ENCODE measurements around the gene AAK1.
"Not testable (repeated sequence)": the region's sequence is repeated elsewhere in the genome, so short reads cannot be mapped to it uniquely, and the experiment has no call there.

Gene AAK1

DNA sequence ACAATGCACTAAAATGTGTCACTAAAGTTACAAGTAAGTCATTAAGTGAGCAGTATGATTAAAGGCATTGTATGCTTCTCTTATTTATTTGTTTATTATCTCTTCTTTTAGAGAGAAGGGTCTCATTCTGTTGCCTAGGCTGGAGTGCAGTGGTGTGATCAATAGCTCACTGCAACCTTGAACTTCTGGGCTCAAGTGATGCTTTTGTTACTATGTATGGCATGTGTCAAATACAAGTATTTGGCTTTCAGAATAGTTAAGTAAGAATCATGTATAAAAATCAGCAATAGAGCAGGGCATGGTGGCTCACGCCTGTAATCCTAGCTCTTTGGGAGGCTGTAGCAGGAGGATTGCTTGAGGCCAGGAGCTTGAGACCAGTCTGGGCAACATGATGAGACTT is 15.8 kb upstream of the AAK1 start:
- DNase-seq = no peak

DNA sequence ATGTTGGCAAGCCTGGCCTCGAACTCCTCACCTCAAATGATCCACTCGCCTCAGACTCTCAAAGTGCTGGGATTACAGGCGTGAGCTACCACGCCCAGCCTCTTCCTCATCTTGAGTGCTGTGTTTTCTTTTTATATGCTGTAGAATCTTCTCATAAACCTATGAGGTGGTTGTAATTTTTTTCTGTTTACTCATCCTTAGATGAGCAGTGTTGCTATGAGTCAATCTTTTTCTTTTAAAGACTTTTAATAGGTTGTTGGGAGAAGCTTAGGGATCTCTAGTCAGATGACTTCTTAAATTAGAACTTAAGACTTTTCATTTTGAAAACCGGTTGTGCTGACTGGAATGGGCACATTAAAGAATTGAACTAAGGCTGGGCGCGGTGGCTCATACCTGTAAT is 8.7 kb upstream of the AAK1 start:
- DNase-seq = no peak

DNA sequence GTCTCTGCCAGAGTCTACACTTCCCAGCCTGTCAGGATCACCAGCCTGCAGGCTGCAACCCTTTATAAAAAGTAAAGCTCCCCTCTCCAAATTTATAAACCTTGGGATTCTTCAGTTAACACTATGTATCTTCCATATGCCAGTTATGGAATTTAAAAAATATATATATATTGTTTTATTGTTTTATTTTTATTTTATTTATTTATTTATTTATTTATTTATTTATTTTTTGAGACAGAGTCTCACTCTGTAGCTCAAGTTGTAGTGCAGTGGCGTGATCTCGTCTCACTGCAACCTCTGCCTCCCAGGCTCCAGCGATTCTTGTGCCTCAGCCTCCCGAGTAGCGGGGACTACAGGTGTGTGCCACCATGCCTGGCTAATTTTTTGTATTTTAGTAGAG is 3.7 kb upstream of the AAK1 start:
- not testable (repeated sequence) for DNase-seq

DNA sequence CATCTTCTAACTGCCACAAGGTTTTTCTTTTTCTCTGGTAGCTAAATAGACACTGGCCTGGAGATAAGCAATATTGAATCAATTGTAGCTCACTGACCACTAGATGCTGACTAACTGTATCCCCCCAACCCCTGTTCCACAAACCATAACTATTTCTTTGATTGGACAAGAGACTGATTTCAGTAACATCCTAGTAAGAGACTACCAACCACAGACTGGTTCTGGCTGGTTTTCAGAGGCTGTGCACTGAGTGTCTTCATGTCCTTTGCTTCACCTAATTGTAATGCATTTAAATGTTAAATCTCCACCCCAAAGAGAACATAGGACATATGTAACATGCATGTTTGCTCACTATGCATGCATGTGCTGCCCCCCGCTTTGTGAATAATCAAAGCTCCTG is 3.2 kb upstream of the AAK1 start:
- no peak for DNase-seq

DNA sequence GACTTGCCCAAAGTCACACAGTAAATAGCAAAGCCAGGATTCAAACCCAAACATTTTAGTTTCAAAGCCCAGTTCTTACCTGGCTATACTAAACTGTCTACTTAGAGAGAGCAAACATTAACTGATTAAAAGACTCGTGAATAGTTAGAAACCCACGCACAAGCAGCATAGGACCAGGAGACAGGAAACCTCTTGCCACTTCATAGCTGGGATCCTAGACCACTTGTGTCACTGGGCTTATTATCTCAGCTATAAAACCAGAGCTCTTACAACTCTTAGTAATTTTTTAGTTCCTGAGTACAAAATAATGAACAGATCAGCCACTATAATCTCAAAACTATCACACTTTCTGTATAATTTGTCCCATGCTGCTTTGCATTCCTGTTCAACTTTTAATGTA is 2.4 kb upstream of the AAK1 start:
- no peak for DNase-seq

DNA sequence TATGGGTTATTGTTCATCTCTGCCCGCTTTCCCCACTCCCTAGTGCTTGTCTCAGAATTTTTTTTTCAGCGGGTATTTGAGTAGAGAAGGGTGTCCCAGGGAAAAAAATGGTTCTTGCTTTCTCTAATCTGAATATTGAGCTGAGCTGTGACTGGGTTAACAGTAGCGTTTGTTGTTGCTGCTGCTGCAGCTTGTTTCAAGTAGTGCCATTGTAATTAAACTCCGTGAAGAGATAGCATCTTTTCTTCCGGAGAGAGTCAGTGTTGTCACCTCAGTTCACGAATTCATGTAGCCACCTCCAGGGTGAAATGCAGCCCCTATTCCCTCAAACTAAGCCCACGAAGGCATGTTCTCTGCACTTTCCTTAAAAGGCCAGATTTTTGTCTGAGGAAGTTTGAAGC is 1.5 kb upstream of the AAK1 start:
- no peak for DNase-seq

DNA sequence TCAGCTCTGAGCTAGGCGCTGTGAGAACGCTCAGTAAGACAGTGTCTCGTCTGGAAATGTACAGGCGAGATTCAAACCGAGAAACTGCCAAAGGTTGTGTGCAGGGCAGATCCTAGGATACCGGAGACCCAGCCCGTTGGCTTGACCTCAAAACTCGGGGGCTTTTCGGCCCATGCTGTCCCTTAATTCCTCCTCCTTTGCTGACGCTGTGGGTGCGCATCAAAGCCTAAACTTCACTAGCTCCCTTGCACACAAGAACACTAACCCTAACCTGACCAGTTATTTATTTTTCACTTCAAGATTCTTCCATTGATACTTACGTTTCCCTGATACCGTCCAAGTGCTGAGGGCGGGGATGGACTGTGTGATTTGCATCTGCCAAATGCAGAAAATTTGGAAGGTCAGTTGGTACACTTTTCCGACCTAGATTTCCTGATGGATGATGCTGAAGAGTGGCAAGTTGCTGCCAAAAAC is 1.0 kb upstream of the AAK1 start:
- DNase-seq = no peak

DNA sequence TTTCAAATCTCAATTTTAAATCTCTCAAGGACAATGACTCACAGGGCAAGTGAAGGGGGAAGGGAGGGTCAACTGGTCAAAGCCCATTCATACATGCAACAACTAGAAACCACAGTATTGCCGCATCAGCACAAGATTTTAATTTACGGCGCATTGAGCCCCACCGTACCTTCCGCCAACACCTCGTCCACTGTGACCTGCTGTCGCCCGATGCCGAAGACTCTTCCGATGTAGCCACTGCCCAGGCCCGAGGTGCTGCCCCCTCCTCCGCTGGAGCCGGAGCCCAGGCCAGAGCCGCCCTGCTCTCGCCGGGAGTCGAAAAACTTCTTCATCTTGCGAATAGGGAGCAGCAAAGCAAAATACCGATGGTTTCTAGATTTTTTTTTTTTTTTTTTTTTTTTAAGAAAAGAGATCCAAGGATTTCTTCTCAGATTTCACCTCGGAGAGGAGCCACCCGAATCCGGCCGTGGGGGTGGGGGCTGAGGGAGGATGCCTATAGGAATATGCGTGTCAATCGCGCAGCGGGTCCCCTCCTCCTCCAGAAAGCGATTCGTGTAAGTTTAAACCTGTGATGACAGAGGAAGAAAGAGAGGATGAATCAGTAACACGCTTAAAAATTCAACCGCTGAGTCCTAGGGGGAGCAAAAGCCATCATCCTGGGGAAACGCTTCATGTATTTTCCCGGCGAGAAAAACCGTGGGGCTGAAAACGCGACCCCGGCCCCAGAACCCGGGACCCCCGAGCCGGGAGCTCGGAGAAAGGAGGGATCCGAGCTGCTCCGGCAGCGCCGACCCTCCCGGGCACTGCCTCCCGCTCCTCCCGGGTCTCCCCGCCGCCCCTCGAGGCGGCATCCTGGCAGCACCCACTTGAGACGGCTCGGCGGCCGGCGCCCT is 584 bp downstream of the AAK1 start:
- DNase-seq = peak; percentile 8

DNA sequence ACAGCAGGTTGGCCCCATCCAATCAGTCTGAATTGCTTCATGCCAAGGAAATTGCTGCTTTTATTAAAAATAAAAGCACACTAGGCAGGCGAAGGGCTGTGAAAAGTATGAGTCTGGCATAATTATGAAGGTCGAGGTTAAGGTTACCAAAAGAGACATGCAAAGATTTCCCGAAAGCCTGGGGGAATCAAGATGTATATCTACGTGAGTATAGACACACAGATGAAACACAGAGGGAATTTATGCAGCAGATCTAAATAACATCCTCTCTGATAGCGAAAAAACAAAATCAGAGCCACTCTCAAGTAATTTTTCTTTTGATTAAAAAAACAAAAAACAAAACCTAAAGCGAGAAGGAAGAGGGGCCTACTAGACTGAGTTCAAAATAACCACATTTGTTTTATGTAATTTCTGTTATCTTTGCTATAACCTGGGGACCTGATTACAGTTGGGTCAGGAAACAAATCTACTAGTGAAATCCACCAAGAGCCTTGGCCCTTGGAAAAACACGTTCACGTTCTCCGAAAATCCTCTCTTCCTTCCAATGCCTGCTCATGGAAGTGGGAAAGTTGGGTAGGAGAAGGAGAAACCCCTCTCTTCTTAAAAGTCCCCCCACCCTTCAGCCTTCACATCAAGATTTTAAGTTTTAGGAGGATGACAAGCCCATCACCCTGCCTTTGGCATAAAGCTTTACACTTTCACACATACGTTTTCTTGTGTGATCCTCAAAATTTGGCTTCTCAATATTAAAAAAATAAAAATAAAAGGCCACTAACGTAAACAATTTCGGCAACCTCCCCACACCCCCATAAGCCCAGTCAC is 1.4 kb downstream of the AAK1 start:
- DNase-seq = no peak

DNA sequence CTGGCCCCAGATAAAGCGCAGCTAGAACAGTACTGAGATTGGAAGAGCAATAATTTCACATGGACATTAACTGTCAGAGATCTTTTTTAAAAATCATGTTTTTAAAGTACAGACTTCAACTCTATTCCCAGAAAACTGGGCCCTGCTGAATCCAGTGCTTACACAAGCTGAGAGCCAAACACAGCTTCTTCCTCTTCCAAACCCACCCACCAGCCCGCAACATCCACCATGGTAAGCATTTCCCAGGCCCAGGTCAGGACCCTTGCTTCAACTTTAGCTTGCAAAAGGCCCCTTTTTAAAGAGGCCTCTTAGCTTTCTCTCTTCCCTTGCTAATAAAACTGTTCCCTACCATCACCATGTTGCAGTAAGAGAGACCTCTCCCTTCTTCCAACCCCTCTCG is 2.1 kb downstream of the AAK1 start:
- no peak for DNase-seq

DNA sequence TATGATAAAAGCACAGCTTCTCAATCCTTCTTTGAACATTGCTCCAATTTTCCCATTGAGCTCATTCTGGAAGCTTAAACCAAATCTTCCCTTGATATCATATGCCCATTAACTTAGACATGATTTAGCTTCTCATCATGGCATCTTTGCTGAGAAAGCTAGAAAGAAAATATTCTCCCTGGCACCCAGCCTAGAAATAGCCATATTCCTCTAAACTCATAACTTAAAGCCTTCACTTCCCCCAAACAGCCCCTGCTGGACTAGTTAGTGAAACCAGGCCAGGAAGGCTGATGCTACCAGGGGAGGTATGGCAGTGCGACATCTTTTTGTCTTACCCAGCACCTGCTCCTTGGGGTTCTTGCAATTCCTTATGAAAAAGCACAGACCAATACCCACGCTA is 4.3 kb downstream of the AAK1 start:
- no peak for DNase-seq

DNA sequence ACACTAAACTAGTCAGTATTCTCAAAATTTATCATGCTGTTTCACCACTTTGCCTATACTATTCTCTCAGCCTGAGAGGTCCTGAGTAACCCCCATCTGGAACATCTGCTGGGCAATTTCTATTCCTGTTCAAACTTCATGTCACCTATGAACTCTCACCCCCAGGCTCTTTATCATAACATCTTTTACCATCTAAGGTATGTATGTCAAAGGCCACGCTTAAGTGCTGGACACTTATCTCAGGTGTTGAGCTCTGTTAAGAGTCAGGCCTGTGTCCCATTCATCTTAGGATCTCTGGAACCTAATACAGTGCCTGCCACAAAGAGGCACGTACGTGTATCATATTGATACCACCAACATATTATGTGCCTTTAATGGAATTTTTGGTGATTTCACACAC is 4.9 kb downstream of the AAK1 start:
- no peak for DNase-seq

DNA sequence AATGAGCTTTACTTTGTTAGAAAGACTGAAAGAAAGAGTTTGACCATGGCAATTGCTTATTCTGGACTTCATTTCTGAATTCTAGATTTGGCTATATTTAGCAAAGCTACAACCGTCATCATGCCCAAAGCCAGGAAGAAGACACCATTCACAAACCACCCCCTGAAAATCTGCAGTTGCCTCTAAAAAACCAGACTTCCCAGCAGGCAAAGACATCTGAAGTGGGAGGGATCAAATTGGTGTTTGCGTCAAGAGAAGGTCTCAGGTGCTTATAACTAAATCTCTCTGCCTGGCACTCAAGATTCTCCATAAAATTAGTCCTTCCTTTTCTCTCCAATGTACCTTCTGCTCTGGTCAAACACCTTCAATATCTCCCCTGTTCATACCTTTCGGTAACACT is 5.6 kb downstream of the AAK1 start:
- no peak for DNase-seq

DNA sequence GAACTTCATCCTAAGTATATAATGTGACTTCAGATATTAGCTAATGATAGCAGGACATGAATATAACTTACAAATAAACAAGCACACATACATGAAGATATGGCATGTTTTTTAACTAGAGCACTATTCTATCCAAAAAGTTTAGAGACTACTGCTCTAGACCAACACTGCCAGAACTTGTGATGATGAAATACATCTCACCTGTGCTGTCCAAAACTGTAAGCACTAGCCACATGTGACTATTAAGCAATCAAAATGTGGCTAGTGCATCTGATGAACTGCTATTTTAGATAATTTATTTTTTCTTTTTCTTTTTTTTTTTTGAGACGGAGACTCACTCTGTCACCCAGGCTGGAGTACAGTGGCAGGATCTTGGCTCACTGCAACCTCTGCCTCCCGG is 7.1 kb downstream of the AAK1 start:
- no peak for DNase-seq

DNA sequence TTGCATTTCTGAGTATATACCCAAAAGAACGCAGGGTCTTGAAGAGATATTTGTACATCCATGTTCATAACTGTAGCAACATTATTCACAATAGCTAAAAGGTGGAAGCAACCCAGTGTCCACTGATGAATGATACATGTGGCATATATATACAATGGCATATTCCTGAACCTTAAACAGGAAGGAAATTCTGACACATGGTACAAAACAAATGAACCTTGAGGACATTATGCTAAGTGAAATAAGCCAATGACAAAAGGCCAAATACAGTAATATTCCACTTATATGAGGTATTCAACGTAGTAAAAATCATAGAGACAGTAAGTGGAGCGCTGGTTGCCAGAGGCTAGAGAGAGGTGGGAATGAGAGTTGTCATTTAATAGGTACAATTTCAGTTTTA is 8.1 kb downstream of the AAK1 start:
- DNase-seq = no peak

DNA sequence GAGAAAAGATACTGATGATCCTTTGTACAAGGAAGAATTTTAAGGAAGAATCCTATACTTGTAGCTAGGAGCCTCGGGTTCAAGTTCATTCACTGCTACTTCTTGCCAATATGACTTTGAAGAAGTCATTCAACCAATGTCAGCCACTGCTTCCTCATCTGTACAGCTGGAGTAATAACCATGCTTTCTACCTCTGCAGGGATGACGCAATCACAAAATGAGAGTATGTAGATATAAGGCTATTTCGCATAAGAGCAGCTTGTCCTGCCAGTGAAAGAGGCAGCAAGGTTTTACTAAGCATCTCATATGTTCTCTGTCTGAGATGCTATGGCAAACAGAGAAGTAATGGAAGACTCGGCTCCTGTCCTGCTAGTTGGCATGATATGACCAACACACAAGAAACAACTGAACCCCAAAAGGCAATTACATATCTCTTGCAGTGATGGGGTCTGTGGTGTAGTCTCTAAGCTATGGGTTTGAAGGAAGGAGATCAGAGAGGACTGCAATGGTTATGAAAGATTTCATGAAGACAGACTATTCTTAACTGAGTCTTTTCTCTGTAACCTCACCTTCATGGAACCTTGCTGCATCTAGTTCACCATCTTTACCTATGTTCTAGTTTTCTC is 9.2 kb downstream of the AAK1 start:
- no peak for DNase-seq

DNA sequence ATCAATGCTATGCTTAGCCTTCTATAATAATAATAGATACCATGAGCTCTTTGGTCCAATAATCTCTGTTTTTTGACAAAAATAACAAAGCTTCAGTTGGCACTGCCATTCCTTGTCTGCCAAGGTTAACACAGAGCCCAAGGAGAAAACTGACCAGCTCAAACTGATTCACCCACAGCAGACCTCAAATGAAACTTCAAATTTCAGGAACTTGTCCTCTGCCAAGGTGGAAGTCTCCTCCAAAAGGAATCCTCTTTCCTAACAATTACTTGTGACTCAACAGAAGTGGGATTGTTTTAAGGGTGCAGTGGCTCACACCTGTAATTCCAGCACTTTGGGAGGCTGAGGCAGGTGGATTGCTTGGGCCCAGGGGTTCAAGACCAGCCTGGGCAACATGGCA is 12.1 kb downstream of the AAK1 start:
- no peak for DNase-seq

DNA sequence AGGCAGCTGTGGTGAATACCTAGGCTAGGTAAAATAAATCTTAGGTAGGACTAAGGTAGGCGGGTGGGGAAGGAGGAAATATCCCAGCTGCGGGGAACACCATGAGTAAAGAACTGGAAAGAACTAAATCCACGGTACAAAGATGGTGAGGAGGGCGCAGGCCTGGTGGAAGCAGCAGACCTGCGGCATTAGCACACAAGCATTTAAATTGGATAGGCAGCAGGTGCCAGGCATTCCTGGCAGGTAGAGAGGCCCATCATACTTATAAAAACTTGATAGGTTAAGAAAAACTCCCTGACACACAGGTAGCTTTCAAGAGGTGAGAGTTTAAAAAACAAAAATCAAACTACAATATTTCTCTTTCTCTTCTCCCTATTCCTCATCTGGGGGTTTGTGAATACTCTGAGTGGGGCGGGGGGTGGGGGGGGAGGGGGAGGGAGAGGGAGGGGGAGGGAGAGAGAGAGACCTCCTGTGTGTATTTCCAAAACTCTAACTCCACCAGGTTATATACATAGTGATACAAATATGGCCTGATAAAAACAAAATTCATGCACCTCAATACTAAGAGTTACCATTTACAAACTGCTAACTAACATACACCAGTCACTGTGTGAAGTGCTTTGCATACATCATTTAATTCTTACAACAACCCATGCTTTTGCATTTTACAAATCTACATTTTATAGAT is 13.5 kb downstream of the AAK1 start:
- DNase-seq = no peak

DNA sequence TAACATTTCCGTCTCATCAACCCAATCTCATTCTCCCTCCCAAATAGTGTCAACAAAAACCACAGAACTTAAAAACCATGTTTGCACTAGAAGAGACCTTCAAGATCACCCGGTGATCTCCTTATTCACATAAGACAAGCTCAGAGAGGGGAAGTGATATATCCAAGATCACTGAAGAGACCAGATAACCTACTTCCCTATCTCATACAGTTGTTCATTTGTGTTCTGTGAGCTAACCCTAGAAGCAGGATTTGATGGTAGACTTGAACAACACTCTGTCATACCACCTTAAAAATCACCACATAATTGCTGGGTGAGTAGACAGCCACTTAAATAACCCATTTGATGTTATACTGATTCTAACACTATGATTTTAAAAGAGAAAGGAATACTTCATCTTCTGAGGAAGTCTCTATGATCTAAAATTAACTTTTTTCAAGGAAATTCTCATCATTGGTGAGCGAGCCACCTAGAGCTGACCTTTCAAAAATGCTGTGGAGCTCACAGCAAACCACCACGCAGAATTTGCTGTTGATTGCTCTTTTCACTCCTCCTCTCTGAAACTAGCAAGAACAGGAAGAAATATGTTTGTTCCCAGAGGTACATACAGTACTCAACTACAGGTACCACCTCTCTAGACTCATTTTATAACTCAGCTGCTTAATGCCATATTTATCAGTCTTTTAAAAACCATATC is 15.1 kb downstream of the AAK1 start:
- DNase-seq = no peak

DNA sequence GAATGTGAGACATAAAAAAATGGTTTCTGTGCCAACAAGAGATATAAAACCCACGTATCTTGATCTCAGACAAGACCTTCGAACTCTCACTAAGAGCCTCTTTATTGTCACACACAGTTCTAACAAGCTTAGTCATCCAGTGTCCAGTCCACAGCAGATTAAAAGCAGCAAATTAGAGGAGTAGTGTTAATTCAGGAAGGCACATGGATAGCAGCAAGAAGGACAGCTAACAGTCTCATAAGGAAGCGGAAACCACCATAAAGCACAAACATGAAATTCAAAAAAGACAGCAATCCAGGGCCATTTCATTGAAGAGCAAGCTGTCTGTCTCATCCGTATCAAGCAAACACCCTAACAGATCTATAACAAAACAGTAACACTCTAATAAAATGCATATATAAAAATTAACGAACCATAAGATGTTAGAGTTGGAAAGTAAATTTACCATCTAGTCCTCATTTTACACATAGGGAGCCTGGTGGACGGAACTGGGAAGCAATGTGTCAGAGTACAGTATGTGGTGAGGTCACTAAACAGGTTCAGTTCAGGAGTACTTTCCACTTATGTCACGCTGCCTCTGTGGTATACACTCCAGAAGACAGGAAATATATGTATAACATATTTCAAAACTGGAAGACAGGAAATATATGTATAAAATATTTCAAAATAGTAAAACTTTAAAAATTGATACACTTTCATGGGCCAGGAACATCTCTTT is 18.3 kb downstream of the AAK1 start:
- DNase-seq = no peak

DNA sequence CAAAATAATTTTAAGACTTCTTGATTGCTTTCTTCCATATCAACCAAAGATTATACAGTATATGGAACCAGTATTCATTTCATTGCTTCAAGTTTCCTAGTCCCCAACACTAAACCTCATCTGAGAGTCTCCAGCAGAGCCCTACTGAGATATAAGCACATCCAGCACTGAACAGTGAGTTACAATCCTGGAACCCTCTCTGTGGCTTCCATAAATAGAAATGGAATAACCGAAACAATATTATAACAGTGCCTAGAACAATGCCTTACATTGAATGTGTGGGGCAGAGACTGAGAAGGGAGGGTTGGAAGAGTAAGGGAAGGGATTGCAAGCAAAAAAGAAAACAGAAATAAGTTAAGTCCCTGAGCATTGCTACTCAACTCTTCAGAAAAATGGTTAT is 18.9 kb downstream of the AAK1 start:
- DNase-seq = no peak

DNA sequence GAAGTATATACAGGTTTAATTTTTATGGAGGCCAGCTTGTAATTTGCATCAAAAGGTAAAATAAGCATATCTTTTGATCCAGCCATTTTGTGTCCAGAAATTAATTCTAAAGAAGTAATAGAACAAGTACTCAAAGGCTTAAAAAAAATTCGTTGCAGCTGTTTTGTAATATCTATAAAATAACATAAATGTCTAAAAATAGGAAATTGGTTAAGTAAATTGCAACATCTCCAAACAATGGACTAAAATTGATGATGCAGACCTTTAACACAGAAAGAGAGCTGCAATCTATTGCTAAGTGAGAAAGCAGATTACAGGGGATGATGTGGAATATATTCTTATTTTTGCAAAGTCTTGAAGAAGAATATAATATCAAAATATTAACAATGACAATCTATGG is 19.4 kb downstream of the AAK1 start:
- DNase-seq = no peak
